Measurements from ENCODE around the gene TMEM131.

- no peak for TF ChIP-seq CTCF (IDR thresholded peaks at IDR 0.05)
- no peak for TF ChIP-seq POLR2A (IDR thresholded peaks at IDR 0.05)
Observed at GRCh38 chr2:97816411-97816810, 179.3 kb downstream of the TMEM131 start.

Measured in lower leg skin (tissue), 3 donors.